Right atrium auricular region (tissue), 2 donors: ENCODE data around the gene ARF3. TPM values are rescaled to one million over a fixed set of nuclear protein-coding genes. Genes with fewer than 3 reads are reported as not detected.

Source experiments
- DNase-seq: peaks from one replicate; pipeline ENCODE4 v3.0.0-alpha.2; 2019; ENCODE audit warnings: low spot score
- H3K27ac ChIP-seq, 2 donors: fragments of 200-600 bp; sonication (generic); 1 replicate in 1 of 2; 2 replicates in 1 of 2; pipeline ENCODE4 v1.5.1; 2016 to 2019
- H3K27me3 ChIP-seq, 2 donors: fragments of 200-600 bp; sonication (generic); one replicate each; pipeline versions ENCODE4 v1.5.1 to v1.6.0; 2017 to 2019
- H3K36me3 ChIP-seq: fragments of 200-600 bp; sonication (generic); one replicate; pipeline ENCODE4 v1.5.1; 2016
- H3K4me1 ChIP-seq, 2 donors: fragments of 200-600 bp; sonication (generic); one replicate each; pipeline versions ENCODE4 v1.5.1 to v1.6.0; 2017 to 2019
- H3K4me3 ChIP-seq, 2 donors: fragments of 200-600 bp; sonication (generic); 1 replicate in 1 of 2; 2 replicates in 1 of 2; pipeline ENCODE4 v1.5.1; 2017 to 2019; ENCODE audit warnings: mild to moderate bottlenecking in 1 of 2, moderate library complexity in 1 of 2
- H3K9me3 ChIP-seq, 2 donors: fragments of 200-600 bp; sonication (generic); one replicate each; pipeline ENCODE4 v1.5.1; 2019
- CTCF ChIP-seq, 2 donors: fragments of 200-600 bp; sonication (generic); IDR thresholded peaks; one replicate each; pipeline ENCODE4 v1.5.1; 2019; ENCODE audit warnings: antibody characterized with exemption in 2 of 2
- total RNA-seq, 2 donors: library from RNA; depleted of rRNA; stranded (reverse); fragments of >200 nt; gene quantifications; one replicate each; pipeline ENCODE4 v1.1.0, GENCODE V29; 2016

ARF3 gene
- total RNA-seq, 2 donors from 2014 or later, result 35.5 to 48.8 TPM

GRCh38 chr12:48980389-48980952, 23.2 kb upstream of the ARF3 start:
- Histone ChIP-seq H3K27ac (no peak overlapping the region), H3K4me3 (peak overlapping the region in 1 of 2 donors; percentile 45), H3K9me3 (no peaks in the 10 kb centered on the region), H3K27me3 (peaks cover 7 to 40% of the 10 kb centered on the region in 2 donors), H3K4me1 (peaks cover 0 to 43% of the 10 kb centered on the region in 2 donors), H3K36me3 (no peaks in the 10 kb centered on the region)
- DNase-seq, result no peak
- TF ChIP-seq CTCF (IDR thresholded peaks at IDR 0.05), result no peak

- Histone ChIP-seq H3K27me3 (peaks cover 7 to 40% of the 10 kb centered on the region in 2 donors), H3K4me1 (peaks cover 0 to 39% of the 10 kb centered on the region in 2 donors), H3K36me3 (no peaks in the 10 kb centered on the region), H3K4me3 (peak overlapping the region; percentile 12 to 45), H3K27ac (no peak overlapping the region), H3K9me3 (no peaks in the 10 kb centered on the region)
- no peak for DNase-seq
- no peak for TF ChIP-seq CTCF (IDR thresholded peaks at IDR 0.05)
Observed at GRCh38 chr12:48979602-48980388, 22.5 kb upstream of the ARF3 start.

GRCh38 chr12:48978741-48979601, 21.7 kb upstream of the ARF3 start:
- H3K27ac ChIP-seq, result no peak overlapping the region
- peak overlapping the region; percentile 12 to 45 for H3K4me3 ChIP-seq
- H3K9me3 ChIP-seq, result no peaks in the 10 kb centered on the region
- TF ChIP-seq CTCF (IDR thresholded peaks at IDR 0.05), result no peak
- peaks cover 7 to 40% of the 10 kb centered on the region in 2 donors for H3K27me3 ChIP-seq
- no peak for DNase-seq
- H3K36me3 ChIP-seq, result no peaks in the 10 kb centered on the region
- peaks cover 0 to 41% of the 10 kb centered on the region in 2 donors for H3K4me1 ChIP-seq

- peaks cover 7 to 40% of the 10 kb centered on the region in 2 donors for H3K27me3 ChIP-seq
- H3K27ac ChIP-seq, result no peak within 1 kb of the TSS
- peaks cover 0 to 47% of the 10 kb centered on the region in 2 donors for H3K4me1 ChIP-seq
- H3K9me3 ChIP-seq, result no peaks in the 10 kb centered on the region
- no peaks in the 10 kb centered on the region for H3K36me3 ChIP-seq
- DNase-seq, result no peak
- TF ChIP-seq CTCF (IDR thresholded peaks at IDR 0.05), result peak in 1 of 2 donors; percentile 51
- peak within 1 kb of the TSS in 1 of 2 donors; percentile 45 for H3K4me3 ChIP-seq
Observed at GRCh38 chr12:48978291-48978740, 21.0 kb upstream of the ARF3 start, which contains the start of gene WNT1. TSS of gene WNT1 (plus strand) at chr12:48978322. CDS start at chr12:48978651, 329 bp downstream.
